PC-9 (cell line): Measurements from ENCODE around the gene TIFAB. TPM values are rescaled to one million over a fixed set of nuclear protein-coding genes. Genes with fewer than 3 reads are reported as not detected.
A peak's percentile ranks its signal among the peaks of the same experiment; 100 is the strongest.

Experiments used
- BruUV-seq: library from RNA; stranded (reverse); fragments of 400-500 nt; replicated peaks from 2 replicates; lab custom pipeline; 2021; lab: Mats Ljungman, UMichigan
- CTCF ChIA-PET: fragments of 300-600 bp; sonication (Branson Sonifier 250); formaldehyde crosslinking; loops from one replicate; lab custom pipeline; 2022; ENCODE audit warnings: antibody characterized with exemption; lab: Charles Lee
- POLR2A ChIA-PET: fragments of 300-600 bp; sonication (Branson Sonifier 250); formaldehyde crosslinking; loops from one replicate; lab custom pipeline; 2022; ENCODE audit warnings: antibody characterized with exemption; ENCODE audit not compliant: unreplicated experiment; lab: Charles Lee
- DNase-seq, 2 experiments: peaks; one replicate each; pipeline versions ENCODE4 v3.0.0 to v3.0.0-alpha.2; 2015 to 2022; ENCODE audit warnings: mixed read lengths in 1 of 2
- H2AFZ ChIP-seq: fragments of 200-600 bp; sonication (generic); 2 replicates; pipeline ENCODE4 v1.8.1; 2017; ENCODE audit warnings: antibody characterized with exemption
- H3F3A ChIP-seq: fragments of 200-600 bp; sonication (generic); 2 replicates; pipeline ENCODE4 v1.8.1; 2017; ENCODE audit warnings: antibody characterized with exemption, mild to moderate bottlenecking, low read depth; ENCODE audit not compliant: insufficient read depth
- H3K27ac ChIP-seq: fragments of 200-600 bp; sonication (generic); 2 replicates; pipeline ENCODE4 v1.6.1; 2016; ENCODE audit warnings: mixed run types
- H3K27me3 ChIP-seq: fragments of 200-600 bp; sonication (generic); 2 replicates; pipeline ENCODE4 v1.6.1; 2016; ENCODE audit warnings: low read depth, mixed run types; ENCODE audit not compliant: insufficient read depth
- H3K36me3 ChIP-seq: fragments of 200-600 bp; sonication (generic); 2 replicates; pipeline ENCODE4 v1.6.1; 2016; ENCODE audit warnings: low read depth, mixed run types
- H3K4me1 ChIP-seq: fragments of 200-600 bp; sonication (generic); replicated peaks from 2 replicates; pipeline ENCODE4 v1.6.1; 2016; ENCODE audit warnings: mixed run types; ENCODE audit not compliant: insufficient read depth
- H3K4me2 ChIP-seq: fragments of 200-600 bp; sonication (generic); 2 replicates; pipeline ENCODE4 v1.6.1; 2017; ENCODE audit warnings: mixed run types
- H3K4me3 ChIP-seq: fragments of 200-600 bp; sonication (generic); 2 replicates; pipeline ENCODE4 v1.6.1; 2016; ENCODE audit warnings: mixed run types
- H3K79me2 ChIP-seq: fragments of 200-600 bp; sonication (generic); 2 replicates; pipeline ENCODE4 v1.6.1; 2017; ENCODE audit warnings: low read depth, mixed run types
- H3K9me2 ChIP-seq: fragments of 200-600 bp; sonication (generic); 2 replicates; pipeline ENCODE4 v1.8.1; 2017; ENCODE audit warnings: mild to moderate bottlenecking; ENCODE audit not compliant: insufficient read depth
- H3K9me3 ChIP-seq: fragments of 200-600 bp; sonication (generic); 2 replicates; pipeline ENCODE4 v1.8.1; 2016; ENCODE audit warnings: low read depth; ENCODE audit not compliant: insufficient read depth
- H4K20me1 ChIP-seq: fragments of 200-600 bp; sonication (generic); 2 replicates; pipeline ENCODE4 v1.8.1; 2017; ENCODE audit not compliant: insufficient read depth
- EZH2 ChIP-seq: fragments of 200-600 bp; sonication (generic); IDR thresholded peaks from 2 replicates; pipeline ENCODE4 v1.8.0; 2017; ENCODE audit warnings: antibody characterized with exemption, low read depth
- intact Hi-C: fragments of 100-400 bp; cut with micrococcal nuclease; formaldehyde crosslinking; loops from one replicate; pipeline ENCODE4 v1.10.0; 2022; ENCODE audit not compliant: unreplicated experiment
- total RNA-seq: library from RNA; stranded (reverse); gene quantifications from 2 replicates; pipeline ENCODE4 v1.2.3, GENCODE V29; 2021
- TF ChIP-seq, protein P1 (sequence below): fragments of 200-600 bp; sonication (generic); conservative IDR thresholded peaks from 2 replicates; pipeline ENCODE4 v1.6.1; 2017; ENCODE audit warnings: mixed run types, antibody characterized with exemption, mild to moderate bottlenecking, moderate library complexity

Gene TIFAB
- total RNA-seq, 1 experiment from 2014 or later: not detected

DNA sequence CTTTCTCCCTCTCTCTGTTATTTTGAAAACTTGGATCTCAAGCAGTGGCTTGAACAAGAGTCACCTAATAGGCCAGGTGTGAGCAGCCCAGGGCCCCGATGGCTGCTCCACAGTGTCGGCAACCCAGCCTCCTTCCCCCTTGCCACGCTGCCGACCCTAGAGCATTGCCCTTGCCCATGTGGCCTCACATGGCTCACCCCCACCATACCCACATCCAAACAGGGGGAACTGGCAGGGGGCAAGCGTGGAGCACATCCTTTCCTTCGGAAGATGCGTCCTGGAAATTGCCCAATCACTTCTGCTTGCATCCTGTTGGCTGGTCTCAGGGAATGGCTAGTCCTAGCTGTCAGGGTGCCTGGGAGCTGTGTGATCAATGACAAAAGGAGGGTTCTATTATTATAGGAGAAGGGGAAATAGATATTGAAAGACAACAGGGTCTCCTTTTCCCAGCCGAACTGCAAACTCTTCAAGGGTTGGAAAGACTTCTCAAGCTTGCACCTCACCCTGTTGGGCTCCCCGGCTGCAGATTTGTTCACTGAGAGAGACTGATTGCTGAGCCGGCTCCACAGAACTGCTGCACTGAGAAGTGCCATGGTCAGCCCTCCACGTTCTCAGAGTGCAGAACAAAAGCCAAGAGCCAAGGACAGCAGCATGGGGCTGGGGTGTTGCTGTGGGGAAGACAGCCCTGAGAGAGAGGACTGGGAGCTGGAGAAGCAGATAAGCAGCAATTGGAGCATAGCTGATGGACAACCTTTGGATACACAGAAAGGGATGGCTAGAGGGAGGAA, 8.3 kb upstream of the TIFAB start:
- Histone ChIP-seq H4K20me1 (no peaks in the 10 kb centered on the region), H3K4me2 (no peak overlapping the region), H3K79me2 (no peaks in the 10 kb centered on the region), H3K4me1 (no peaks in the 10 kb centered on the region), H3F3A (no peaks in the 10 kb centered on the region), H2AFZ (no peak overlapping the region), H3K36me3 (no peaks in the 10 kb centered on the region), H3K4me3 (no peak overlapping the region), H3K9me2 (no peaks in the 10 kb centered on the region), H3K27ac (no peak overlapping the region), H3K27me3 (peaks cover 69% of the 10 kb centered on the region), H3K9me3 (no peaks in the 10 kb centered on the region)
- intact Hi-C loops: no loop called here
- CTCF ChIA-PET: interaction anchor here (0.6 to 0.7 kb wide), 5 partner anchors 57 to 1919 kb away, joined by 4 to 10 read pairs (median 6); no protein-coding TSS in a partner anchor
- TF ChIP-seq, protein P1, sequence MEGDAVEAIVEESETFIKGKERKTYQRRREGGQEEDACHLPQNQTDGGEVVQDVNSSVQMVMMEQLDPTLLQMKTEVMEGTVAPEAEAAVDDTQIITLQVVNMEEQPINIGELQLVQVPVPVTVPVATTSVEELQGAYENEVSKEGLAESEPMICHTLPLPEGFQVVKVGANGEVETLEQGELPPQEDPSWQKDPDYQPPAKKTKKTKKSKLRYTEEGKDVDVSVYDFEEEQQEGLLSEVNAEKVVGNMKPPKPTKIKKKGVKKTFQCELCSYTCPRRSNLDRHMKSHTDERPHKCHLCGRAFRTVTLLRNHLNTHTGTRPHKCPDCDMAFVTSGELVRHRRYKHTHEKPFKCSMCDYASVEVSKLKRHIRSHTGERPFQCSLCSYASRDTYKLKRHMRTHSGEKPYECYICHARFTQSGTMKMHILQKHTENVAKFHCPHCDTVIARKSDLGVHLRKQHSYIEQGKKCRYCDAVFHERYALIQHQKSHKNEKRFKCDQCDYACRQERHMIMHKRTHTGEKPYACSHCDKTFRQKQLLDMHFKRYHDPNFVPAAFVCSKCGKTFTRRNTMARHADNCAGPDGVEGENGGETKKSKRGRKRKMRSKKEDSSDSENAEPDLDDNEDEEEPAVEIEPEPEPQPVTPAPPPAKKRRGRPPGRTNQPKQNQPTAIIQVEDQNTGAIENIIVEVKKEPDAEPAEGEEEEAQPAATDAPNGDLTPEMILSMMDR: no peak
- no peak for TF ChIP-seq EZH2
- no TSS peak for BruUV-seq
- no peak for DNase-seq
- POLR2A ChIA-PET: no interaction called here

- Histone ChIP-seq H3K4me3 (no peak overlapping the region), H3K36me3 (no peaks in the 10 kb centered on the region), H3K9me3 (no peaks in the 10 kb centered on the region), H3K27me3 (peaks cover 61% of the 10 kb centered on the region), H3K4me2 (peak overlapping the region; percentile 17; the same call in 1 of the 2 replicates), H4K20me1 (no peaks in the 10 kb centered on the region), H3K27ac (no peak overlapping the region), H3F3A (no peaks in the 10 kb centered on the region), H2AFZ (no peak overlapping the region), H3K4me1 (no peaks in the 10 kb centered on the region), H3K79me2 (no peaks in the 10 kb centered on the region), H3K9me2 (no peaks in the 10 kb centered on the region)
- no peak for TF ChIP-seq EZH2
- TF ChIP-seq, protein P1: no peak
- peak; percentile 52 to 67 for DNase-seq
- intact Hi-C loops: no loop called here
- ChIA-PET CTCF (interaction anchor here (1.1 to 2.1 kb wide), 3 partner anchors 8 to 21 kb away, joined by 4 to 7 read pairs (median 4); no protein-coding TSS in a partner anchor), POLR2A (interaction anchor here (0.5 kb wide), 1 partner anchor 1256 kb away, joined by 3 read pairs; no protein-coding TSS in a partner anchor)
- BruUV-seq: no TSS peak
Observed at GRCh38 chr5:135458921-135459331, 6.8 kb upstream of the TIFAB start.

DNA sequence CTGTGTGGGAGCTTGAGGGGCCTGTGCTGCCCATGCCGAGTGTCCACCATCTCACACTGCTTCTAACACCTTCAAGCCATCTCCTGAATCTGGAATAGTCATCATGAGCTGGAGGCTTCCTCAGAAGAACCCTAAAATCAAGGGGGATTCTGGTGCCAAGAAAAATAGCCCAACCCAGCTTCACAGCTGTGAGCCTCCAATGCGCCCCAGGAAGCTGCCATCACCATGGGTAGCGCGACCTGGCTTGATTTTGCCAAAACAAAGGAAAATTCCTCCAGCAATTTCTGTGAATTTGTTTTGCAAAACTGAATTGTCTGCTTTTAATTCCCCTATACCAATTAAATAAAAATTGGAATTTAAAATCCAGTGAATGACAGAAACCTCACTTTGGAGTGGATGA, 6.2 kb upstream of the TIFAB start:
- H3K27me3 ChIP-seq: peaks cover 55% of the 10 kb centered on the region

More for the DNA sequence above, 6.2 kb upstream of the TIFAB start:
- Histone ChIP-seq H4K20me1 (no peaks in the 10 kb centered on the region), H3K4me1 (no peaks in the 10 kb centered on the region), H3K9me2 (no peaks in the 10 kb centered on the region), H3F3A (no peaks in the 10 kb centered on the region), H3K36me3 (no peaks in the 10 kb centered on the region), H3K9me3 (no peaks in the 10 kb centered on the region), H3K4me2 (peak overlapping the region; percentile 17; the same call in 1 of the 2 replicates), H3K79me2 (no peaks in the 10 kb centered on the region), H2AFZ (no peak overlapping the region), H3K4me3 (no peak overlapping the region), H3K27ac (no peak overlapping the region)
- no peak for DNase-seq
- TF ChIP-seq, protein P1: no peak
- no peak for TF ChIP-seq EZH2
- BruUV-seq: no TSS peak
- ChIA-PET POLR2A (no interaction called here), CTCF (interaction anchor here (0.6 to 2.1 kb wide), 4 partner anchors 8 to 30 kb away, joined by 4 to 7 read pairs (median 4); no protein-coding TSS in a partner anchor)
- intact Hi-C loops: no loop called here
